HCT116 (cell line): ENCODE data around the gene LRP1B.

Experiments
- CBX3 ChIP-seq: IDR thresholded peaks from 2 replicates; pipeline ENCODE4 v1.6.1; 2012; ENCODE audit warnings: low read depth
- CEBPB ChIP-seq: IDR thresholded peaks from 2 replicates; pipeline ENCODE4 v1.6.1; 2012; ENCODE audit warnings: low read depth
- EZH2 ChIP-seq: fragments of 200-600 bp; sonication (generic); IDR thresholded peaks from 2 replicates; pipeline ENCODE4 v1.6.1; 2017; ENCODE audit warnings: antibody characterized with exemption, mixed run types
- EZH2phosphoT487 ChIP-seq: fragments of 200-600 bp; IDR thresholded peaks from 2 replicates; pipeline ENCODE4 v1.6.1; 2018; ENCODE audit warnings: antibody characterized with exemption, borderline replicate concordance
- POLR2A ChIP-seq: IDR thresholded peaks from 2 replicates; pipeline ENCODE4 v1.7.0; 2011; ENCODE audit warnings: borderline replicate concordance; ENCODE audit not compliant: insufficient read depth, insufficient read length; ENCODE audit errors: extremely low read depth
- POLR2AphosphoS5 ChIP-seq: IDR thresholded peaks from 2 replicates; pipeline ENCODE4 v1.6.1; 2011; ENCODE audit warnings: mild to moderate bottlenecking, low read depth, low read length, moderate library complexity
- RAD21 ChIP-seq: IDR thresholded peaks from 2 replicates; pipeline ENCODE4 v1.6.1; 2012; ENCODE audit warnings: low read depth, mild to moderate bottlenecking
- SP1 ChIP-seq: IDR thresholded peaks from 2 replicates; pipeline ENCODE4 v1.6.1; 2012; ENCODE audit warnings: low read depth
- ZFX ChIP-seq: fragments of 450-650 bp; IDR thresholded peaks from 2 replicates; pipeline ENCODE4 v1.6.1; 2017
- ZNF274 ChIP-seq: fragments of 200-500 bp; sonication (Bioruptor generic); IDR thresholded peaks from 2 replicates; pipeline ENCODE4 v1.6.1; 2014; ENCODE audit warnings: mild to moderate bottlenecking, low read depth, low read length, inconsistent platforms
- TF ChIP-seq, protein P1 (sequence below): IDR thresholded peaks from 2 replicates; pipeline ENCODE4 v1.6.1; 2012
- TF ChIP-seq, protein P2 (sequence below), 3 experiments: fragments of 200-600 bp in 1 of 3; sonication (generic) in 1 of 3; IDR thresholded peaks in 2 of 3; conservative IDR thresholded peaks in 1 of 3; 2 replicates each; pipeline ENCODE4 v1.5.1; 2012 to 2017; ENCODE audit warnings: low read depth in 2 of 3, low read length in 2 of 3, antibody characterized with exemption in 1 of 3, borderline replicate concordance in 1 of 3, control low read depth in 1 of 3, mild to moderate bottlenecking in 1 of 3, mixed read lengths in 1 of 3, mixed run types in 1 of 3, moderate library complexity in 1 of 3; ENCODE audit not compliant: insufficient read depth in 1 of 3
- TF ChIP-seq, protein P3 (sequence below): IDR thresholded peaks from 2 replicates; pipeline ENCODE4 v1.6.1; 2012; ENCODE audit warnings: low read depth

DNA sequence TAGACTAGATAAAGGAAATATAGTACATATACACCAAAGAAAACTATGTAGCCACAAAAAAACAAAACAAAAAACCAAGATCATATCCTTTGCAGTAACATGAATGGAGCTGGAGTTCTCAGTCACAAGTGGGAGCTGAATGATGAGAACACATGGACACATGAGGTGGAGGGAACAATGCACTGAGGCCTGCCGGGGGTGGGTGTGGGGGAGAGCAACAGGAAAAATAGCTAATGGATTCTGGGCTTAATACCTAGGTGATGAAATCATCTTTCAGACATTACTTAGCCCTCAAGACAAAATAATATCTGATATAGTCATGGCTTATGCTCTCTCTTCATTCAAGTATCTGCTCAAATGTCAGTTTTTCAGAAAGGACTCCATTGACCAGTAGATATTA, 930.6 kb downstream of the LRP1B start:
- TF ChIP-seq ZNF274 (no peak), RAD21 (no peak), ZFX (no peak), POLR2A (no peak), CBX3 (no peak), EZH2phosphoT487 (no peak), CEBPB (no peak), POLR2AphosphoS5 (no peak), SP1 (no peak), EZH2 (no peak)
- TF ChIP-seq, protein P1, sequence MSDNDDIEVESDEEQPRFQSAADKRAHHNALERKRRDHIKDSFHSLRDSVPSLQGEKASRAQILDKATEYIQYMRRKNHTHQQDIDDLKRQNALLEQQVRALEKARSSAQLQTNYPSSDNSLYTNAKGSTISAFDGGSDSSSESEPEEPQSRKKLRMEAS = no peak
- TF ChIP-seq, protein P2, sequence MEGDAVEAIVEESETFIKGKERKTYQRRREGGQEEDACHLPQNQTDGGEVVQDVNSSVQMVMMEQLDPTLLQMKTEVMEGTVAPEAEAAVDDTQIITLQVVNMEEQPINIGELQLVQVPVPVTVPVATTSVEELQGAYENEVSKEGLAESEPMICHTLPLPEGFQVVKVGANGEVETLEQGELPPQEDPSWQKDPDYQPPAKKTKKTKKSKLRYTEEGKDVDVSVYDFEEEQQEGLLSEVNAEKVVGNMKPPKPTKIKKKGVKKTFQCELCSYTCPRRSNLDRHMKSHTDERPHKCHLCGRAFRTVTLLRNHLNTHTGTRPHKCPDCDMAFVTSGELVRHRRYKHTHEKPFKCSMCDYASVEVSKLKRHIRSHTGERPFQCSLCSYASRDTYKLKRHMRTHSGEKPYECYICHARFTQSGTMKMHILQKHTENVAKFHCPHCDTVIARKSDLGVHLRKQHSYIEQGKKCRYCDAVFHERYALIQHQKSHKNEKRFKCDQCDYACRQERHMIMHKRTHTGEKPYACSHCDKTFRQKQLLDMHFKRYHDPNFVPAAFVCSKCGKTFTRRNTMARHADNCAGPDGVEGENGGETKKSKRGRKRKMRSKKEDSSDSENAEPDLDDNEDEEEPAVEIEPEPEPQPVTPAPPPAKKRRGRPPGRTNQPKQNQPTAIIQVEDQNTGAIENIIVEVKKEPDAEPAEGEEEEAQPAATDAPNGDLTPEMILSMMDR (IDR thresholded peaks at IDR 0.05 in 2 of 3, conservative IDR thresholded peaks at IDR 0.05 in 1 of 3; ENCODE audit: borderline replicate concordance in 1 of 3, insufficient read depth in 1 of 3, low read depth in 2 of 3, low read length in 2 of 3) = no peak
- TF ChIP-seq, protein P3, sequence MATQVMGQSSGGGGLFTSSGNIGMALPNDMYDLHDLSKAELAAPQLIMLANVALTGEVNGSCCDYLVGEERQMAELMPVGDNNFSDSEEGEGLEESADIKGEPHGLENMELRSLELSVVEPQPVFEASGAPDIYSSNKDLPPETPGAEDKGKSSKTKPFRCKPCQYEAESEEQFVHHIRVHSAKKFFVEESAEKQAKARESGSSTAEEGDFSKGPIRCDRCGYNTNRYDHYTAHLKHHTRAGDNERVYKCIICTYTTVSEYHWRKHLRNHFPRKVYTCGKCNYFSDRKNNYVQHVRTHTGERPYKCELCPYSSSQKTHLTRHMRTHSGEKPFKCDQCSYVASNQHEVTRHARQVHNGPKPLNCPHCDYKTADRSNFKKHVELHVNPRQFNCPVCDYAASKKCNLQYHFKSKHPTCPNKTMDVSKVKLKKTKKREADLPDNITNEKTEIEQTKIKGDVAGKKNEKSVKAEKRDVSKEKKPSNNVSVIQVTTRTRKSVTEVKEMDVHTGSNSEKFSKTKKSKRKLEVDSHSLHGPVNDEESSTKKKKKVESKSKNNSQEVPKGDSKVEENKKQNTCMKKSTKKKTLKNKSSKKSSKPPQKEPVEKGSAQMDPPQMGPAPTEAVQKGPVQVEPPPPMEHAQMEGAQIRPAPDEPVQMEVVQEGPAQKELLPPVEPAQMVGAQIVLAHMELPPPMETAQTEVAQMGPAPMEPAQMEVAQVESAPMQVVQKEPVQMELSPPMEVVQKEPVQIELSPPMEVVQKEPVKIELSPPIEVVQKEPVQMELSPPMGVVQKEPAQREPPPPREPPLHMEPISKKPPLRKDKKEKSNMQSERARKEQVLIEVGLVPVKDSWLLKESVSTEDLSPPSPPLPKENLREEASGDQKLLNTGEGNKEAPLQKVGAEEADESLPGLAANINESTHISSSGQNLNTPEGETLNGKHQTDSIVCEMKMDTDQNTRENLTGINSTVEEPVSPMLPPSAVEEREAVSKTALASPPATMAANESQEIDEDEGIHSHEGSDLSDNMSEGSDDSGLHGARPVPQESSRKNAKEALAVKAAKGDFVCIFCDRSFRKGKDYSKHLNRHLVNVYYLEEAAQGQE = no peak
